Suprapubic skin (tissue), 4 donors: ENCODE measurements around the gene ITGB3BP. TPM values are rescaled to one million over a fixed set of nuclear protein-coding genes. Genes with fewer than 3 reads are reported as not detected.
A peak's percentile ranks its signal among the peaks of the same experiment; 100 is the strongest.

Experiments
- DNase-seq, 2 donors: peaks; one replicate each; pipeline ENCODE4 v3.0.0-alpha.2; 2019; ENCODE audit warnings: low spot score in 2 of 2
- H3K27ac ChIP-seq: fragments of 200-600 bp; sonication (generic); one replicate; pipeline ENCODE4 v1.5.1; 2019
- H3K27me3 ChIP-seq: fragments of 200-600 bp; sonication (generic); one replicate; pipeline ENCODE4 v1.5.1; 2019
- H3K36me3 ChIP-seq: fragments of 200-600 bp; sonication (generic); one replicate; pipeline ENCODE4 v1.5.1; 2019
- H3K4me1 ChIP-seq: fragments of 200-600 bp; sonication (generic); one replicate; pipeline ENCODE4 v1.5.1; 2019
- H3K4me3 ChIP-seq: fragments of 200-600 bp; sonication (generic); one replicate; pipeline ENCODE4 v1.5.1; 2019; ENCODE audit warnings: mild to moderate bottlenecking
- H3K9me3 ChIP-seq: fragments of 200-600 bp; sonication (generic); one replicate; pipeline ENCODE4 v1.5.1; 2019
- EP300 ChIP-seq: sonication (generic); formaldehyde crosslinking; IDR thresholded peaks from one replicate; pipeline ENCODE4 v1.6.1; 2017; ENCODE audit warnings: antibody characterized with exemption
- POLR2A ChIP-seq, 2 donors: fragments of 450-650 bp; IDR thresholded peaks; one replicate each; pipeline ENCODE4 v1.6.1; 2017; ENCODE audit warnings: antibody characterized with exemption in 2 of 2, mild to moderate bottlenecking in 2 of 2, moderate library complexity in 2 of 2
- POLR2AphosphoS5 ChIP-seq, 3 donors: sonication (generic); formaldehyde crosslinking; IDR thresholded peaks; one replicate each; pipeline ENCODE4 v1.6.1; 2017; ENCODE audit warnings: antibody characterized with exemption in 3 of 3
- WGBS: methylation state at CpG from one replicate; pipeline ENCODE4 v1.1.5; 2018; 5-methylcytosine and 5-hydroxymethylcytosine counted together
- total RNA-seq, 4 donors: library from RNA; depleted of rRNA; stranded (reverse); fragments of >200 nt; gene quantifications; one replicate each; pipeline ENCODE4 v1.1.0, GENCODE V29; 2016
- TF ChIP-seq, protein P1 (sequence below), 2 donors: fragments of 200-600 bp in 1 of 2; fragments of 450-650 bp in 1 of 2; sonication (generic) in 1 of 2; IDR thresholded peaks; one replicate each; pipeline ENCODE4 v1.5.1; 2016 to 2019; ENCODE audit warnings: antibody characterized with exemption in 2 of 2, mild to moderate bottlenecking in 1 of 2, moderate library complexity in 1 of 2

Gene ITGB3BP
- total RNA-seq, 4 donors from 2014 or later, result 10.3 to 22.2 (median 16.1) TPM

DNA sequence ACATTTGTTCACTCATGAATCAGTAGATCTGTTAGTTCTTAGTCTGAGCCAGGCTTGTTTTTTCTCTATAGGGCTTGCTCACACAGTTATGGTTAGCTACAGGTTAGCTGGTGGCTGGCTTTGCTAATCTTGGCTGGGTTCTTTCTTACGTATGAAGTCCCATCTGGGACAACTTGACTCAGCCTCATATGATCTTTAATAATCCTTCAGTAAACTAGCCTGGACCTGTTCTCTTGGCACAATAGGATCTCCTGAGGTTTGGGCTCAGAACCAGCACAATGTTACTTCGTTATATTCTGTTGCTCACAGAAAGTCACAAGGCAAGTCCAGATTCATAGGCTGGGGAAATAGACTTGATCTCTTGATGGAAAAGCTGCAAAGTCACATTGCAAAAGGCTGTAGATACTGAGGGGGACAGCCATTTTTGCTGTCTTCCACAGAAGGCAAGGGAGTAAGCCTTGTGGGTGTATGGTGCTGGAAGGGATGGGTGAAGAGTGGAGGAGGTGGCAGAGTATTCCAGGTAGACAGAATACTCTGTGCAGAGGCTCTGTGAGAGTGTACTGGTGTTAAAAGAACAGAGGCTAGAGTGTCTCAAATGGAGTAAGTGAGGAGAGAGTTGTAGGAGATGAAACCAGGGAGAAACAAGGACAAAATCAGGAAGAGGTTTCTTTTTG lies 24.7 kb upstream of the ITGB3BP start:
- TF ChIP-seq EP300 (no peak), POLR2AphosphoS5 (IDR thresholded peaks at IDR 0.05) (peak in 1 of 3 donors; percentile 37), POLR2A (IDR thresholded peaks at IDR 0.05) (no peak)
- TF ChIP-seq, protein P1, sequence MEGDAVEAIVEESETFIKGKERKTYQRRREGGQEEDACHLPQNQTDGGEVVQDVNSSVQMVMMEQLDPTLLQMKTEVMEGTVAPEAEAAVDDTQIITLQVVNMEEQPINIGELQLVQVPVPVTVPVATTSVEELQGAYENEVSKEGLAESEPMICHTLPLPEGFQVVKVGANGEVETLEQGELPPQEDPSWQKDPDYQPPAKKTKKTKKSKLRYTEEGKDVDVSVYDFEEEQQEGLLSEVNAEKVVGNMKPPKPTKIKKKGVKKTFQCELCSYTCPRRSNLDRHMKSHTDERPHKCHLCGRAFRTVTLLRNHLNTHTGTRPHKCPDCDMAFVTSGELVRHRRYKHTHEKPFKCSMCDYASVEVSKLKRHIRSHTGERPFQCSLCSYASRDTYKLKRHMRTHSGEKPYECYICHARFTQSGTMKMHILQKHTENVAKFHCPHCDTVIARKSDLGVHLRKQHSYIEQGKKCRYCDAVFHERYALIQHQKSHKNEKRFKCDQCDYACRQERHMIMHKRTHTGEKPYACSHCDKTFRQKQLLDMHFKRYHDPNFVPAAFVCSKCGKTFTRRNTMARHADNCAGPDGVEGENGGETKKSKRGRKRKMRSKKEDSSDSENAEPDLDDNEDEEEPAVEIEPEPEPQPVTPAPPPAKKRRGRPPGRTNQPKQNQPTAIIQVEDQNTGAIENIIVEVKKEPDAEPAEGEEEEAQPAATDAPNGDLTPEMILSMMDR (IDR thresholded peaks at IDR 0.05), result no peak
- no peak for DNase-seq
- H3K9me3 ChIP-seq, result no peaks in the 10 kb centered on the region
- H3K36me3 ChIP-seq, result no peaks in the 10 kb centered on the region
- no peak overlapping the region for H3K4me3 ChIP-seq
- H3K27ac ChIP-seq, result peak overlapping the region; percentile 83
- H3K27me3 ChIP-seq, result no peaks in the 10 kb centered on the region
- peaks cover 5% of the 10 kb centered on the region for H3K4me1 ChIP-seq
- 36% methylated on average over 2 of the region's 2 CpGs for WGBS

DNA sequence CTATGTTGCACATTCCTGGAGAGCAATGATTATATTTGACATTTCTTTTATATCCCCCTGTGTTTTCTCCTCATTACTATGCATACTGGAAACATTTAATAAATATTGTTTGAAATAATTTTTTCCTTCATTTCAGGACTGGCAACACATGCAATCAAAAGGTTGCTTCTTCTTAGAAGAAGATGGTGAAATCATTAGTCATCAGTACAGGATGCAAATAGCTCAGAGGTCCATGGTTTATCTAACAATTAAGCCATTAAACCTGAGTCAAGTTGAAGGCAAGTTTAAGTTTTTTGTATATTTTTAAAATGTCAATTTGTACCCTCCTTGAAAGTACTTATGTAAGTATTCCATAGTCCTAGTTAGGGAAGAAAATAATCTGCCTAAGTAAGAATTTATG lies 22.8 kb upstream of the ITGB3BP start:
- Histone ChIP-seq H3K4me3 (no peak overlapping the region), H3K9me3 (no peaks in the 10 kb centered on the region), H3K27me3 (no peaks in the 10 kb centered on the region), H3K27ac (no peak overlapping the region), H3K4me1 (peaks cover 5% of the 10 kb centered on the region), H3K36me3 (no peaks in the 10 kb centered on the region)
- TF ChIP-seq EP300 (no peak), POLR2AphosphoS5 (IDR thresholded peaks at IDR 0.05) (no peak), POLR2A (IDR thresholded peaks at IDR 0.05) (no peak)
- TF ChIP-seq, protein P1 (IDR thresholded peaks at IDR 0.05), result no peak
- DNase-seq, result no peak

DNA sequence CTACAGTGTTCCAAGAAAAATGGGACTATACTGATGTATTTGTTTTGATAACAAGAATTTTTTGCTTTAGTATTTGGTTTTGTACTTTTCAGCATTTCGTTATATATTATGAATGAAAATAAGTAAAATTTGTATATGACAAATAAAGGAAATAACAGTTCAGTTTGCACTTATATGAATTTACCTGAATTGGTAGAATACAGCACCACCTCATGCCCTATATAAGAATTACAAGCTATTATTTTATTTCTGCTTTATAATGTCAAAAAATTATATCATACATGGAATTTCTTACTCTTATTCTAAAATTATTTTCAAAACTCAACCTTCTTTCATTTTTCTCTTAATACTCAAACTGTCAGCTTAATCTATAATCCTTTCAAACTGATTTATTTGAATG lies 14.9 kb upstream of the ITGB3BP start:
- TF ChIP-seq POLR2AphosphoS5 (IDR thresholded peaks at IDR 0.05) (no peak), EP300 (no peak), POLR2A (IDR thresholded peaks at IDR 0.05) (no peak)
- TF ChIP-seq, protein P1 (IDR thresholded peaks at IDR 0.05), result peak in 1 of 2 donors; percentile 16
- no peaks in the 10 kb centered on the region for H3K9me3 ChIP-seq
- no peak for DNase-seq
- H3K36me3 ChIP-seq, result peaks cover 4% of the 10 kb centered on the region
- 86% methylated on average over 1 of the region's 1 CpG for WGBS
- no peak overlapping the region for H3K27ac ChIP-seq
- no peaks in the 10 kb centered on the region for H3K4me1 ChIP-seq
- no peak overlapping the region for H3K4me3 ChIP-seq
- no peaks in the 10 kb centered on the region for H3K27me3 ChIP-seq

DNA sequence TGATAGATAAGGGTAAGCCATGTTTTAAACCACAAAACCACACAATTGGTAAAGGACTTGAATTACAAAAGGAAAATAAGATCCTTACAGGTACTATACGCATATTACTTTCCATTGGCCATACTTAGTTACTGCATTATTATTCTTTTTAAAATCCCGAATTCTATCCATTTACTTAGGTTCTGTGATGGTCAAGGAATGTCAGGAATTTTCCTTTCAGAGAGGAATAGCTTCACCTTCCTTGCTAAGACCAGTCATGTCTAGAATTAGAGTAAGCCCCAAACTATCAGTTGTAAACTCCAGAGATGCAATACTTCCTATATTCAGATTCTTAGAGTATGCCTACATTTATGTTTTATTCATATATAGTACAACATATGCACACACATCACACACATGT lies 14.0 kb upstream of the ITGB3BP start:
- Histone ChIP-seq H3K4me3 (no peak overlapping the region), H3K27me3 (no peaks in the 10 kb centered on the region), H3K9me3 (no peaks in the 10 kb centered on the region), H3K4me1 (no peaks in the 10 kb centered on the region), H3K36me3 (peaks cover 9% of the 10 kb centered on the region), H3K27ac (no peak overlapping the region)
- no peak for DNase-seq
- WGBS, result 91% methylated on average over 2 of the region's 2 CpGs
- TF ChIP-seq EP300 (no peak), POLR2A (IDR thresholded peaks at IDR 0.05) (no peak), POLR2AphosphoS5 (IDR thresholded peaks at IDR 0.05) (no peak)
- TF ChIP-seq, protein P1 (IDR thresholded peaks at IDR 0.05), result no peak

DNA sequence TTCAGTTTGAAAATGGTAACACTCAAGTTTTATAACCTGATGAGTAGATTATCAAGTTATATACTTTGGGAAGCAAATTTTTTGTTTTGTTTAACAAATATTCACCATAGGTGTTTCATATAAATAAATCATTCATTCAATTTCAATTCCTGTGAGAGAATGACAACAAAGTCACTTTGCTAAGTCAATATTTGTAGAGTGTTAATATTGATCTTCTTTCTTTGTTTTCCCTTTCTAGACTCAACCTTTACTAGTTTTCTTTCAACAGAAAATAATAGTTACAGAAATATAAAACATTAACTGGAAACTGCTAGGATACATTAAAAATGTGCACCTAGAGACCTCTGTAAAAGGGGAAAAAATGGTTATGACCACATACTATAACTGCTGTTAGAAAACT lies 11.4 kb upstream of the ITGB3BP start:
- no peaks in the 10 kb centered on the region for H3K4me1 ChIP-seq
- DNase-seq, result no peak
- no peaks in the 10 kb centered on the region for H3K9me3 ChIP-seq
- no peak overlapping the region for H3K27ac ChIP-seq
- peaks cover 9% of the 10 kb centered on the region for H3K36me3 ChIP-seq
- TF ChIP-seq POLR2AphosphoS5 (IDR thresholded peaks at IDR 0.05) (no peak), POLR2A (IDR thresholded peaks at IDR 0.05) (no peak)
- TF ChIP-seq, protein P1 (IDR thresholded peaks at IDR 0.05), result no peak
- no peak overlapping the region for H3K4me3 ChIP-seq
- H3K27me3 ChIP-seq, result no peaks in the 10 kb centered on the region
